GM21381 (cell line): ENCODE measurements around the gene PCBP3.

ENCODE experiments used
- ATAC-seq: cut with Tn5 transposase; IDR thresholded peaks from one replicate; pipeline ENCODE4 v1.9.1; 2021; ENCODE audit warnings: mild to moderate bottlenecking, moderate library complexity; ENCODE audit not compliant: unreplicated experiment

PCBP3 gene

DNA sequence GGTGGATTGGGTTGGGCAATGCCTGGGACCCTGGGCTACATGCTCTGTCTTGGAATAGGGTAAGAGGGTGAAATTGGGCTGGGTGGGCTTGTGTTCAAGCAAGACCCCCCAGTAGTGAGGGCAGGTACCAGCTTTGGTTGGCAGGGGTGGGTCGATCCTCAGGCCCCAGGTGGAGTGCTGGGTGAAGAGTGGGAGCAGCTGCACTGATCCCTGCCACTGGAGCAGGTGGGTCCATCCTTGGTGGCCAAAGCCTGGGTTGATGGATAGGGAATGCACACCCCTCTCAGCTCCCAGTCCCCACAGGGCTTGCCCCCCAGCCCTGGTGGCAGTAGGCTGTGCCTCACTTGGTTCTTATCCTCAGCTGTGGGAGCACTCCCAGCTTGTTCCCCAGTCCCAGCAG is 135.2 kb downstream of the PCBP3 start:
- ATAC-seq, result no peak

DNA sequence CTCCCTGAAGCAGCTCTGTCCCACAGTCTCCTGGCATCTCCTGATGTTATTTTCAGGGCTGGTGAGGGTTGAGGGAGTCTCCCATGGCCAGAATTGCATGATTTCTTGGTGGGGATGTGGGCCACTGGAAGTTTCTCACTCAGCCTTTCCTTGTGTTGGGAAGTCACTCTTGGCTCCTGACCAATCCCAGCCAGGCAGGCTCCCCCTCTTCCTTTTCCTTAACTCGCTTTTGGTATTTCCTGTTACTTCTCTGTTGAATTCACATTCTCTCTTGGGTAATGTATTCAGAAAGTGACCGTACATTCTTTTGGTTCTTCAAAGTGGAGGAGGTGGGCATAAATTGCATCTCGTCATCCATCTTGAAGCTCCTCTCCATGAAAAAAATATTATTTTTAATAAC is 135.7 kb downstream of the PCBP3 start:
- ATAC-seq, result no peak

DNA sequence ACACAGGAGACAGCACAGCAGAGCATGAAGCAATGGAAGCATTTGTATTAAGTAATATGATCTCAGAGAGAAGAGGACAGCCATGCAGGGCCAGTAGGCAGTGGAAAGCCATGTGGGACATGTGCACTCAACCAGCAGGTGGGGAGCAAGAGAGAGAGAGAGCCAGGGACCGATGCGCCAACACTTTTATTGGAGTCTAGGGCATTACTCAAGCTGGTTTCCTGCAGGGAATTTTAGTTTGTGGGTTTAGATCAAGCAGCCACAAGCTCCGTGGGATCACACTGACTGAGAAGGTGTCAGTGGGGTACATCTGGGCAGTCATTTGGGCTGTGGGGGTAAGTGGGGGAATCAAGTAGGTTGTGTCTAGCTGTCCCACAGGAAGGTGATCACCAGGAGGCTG is 137.1 kb downstream of the PCBP3 start:
- ATAC-seq, result no peak

DNA sequence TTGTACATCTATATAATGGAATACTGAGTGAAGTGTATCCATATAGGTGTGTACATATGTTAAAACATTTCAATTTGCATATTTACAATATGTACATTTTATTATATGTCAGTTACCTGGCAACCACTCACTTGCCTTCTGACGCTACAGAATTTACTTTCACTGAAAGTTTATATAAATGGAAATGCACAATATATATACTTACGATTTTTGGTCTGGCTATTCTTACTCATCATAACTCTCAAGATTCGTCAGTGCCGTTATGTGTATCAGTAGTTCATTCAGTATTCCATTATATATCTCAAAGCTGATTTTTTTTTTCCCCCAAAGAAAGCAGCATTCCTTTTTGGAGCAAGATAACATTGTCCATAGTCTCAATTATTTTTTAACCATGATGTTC is 138.2 kb downstream of the PCBP3 start:
- no peak for ATAC-seq

DNA sequence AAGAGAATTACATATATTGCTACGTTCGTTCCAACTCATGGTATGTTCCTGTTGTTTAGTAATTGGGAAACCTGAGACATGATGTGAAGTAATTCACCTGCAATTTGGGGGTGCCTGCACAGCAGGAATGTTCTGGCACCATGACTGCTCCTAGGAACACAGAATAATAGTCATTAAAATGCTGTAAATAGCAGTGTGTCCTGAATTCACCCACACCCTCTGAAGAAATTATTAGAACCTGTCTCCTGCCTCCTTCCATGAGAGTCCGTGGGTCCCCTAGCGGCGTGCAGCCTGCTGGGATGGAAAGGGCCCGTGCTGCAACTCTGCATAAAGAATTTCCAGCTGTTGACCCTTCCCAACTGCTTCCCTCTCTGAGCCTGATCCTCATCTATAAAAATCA is 143.1 kb downstream of the PCBP3 start:
- no peak for ATAC-seq

GRCh38 chr21:45787371-45787770 is 143.8 kb downstream of the PCBP3 start:
- no peak for ATAC-seq

- ATAC-seq, result no peak
These were observed 144.7 kb downstream of the PCBP3 start for GRCh38 chr21:45788198-45788597.

DNA sequence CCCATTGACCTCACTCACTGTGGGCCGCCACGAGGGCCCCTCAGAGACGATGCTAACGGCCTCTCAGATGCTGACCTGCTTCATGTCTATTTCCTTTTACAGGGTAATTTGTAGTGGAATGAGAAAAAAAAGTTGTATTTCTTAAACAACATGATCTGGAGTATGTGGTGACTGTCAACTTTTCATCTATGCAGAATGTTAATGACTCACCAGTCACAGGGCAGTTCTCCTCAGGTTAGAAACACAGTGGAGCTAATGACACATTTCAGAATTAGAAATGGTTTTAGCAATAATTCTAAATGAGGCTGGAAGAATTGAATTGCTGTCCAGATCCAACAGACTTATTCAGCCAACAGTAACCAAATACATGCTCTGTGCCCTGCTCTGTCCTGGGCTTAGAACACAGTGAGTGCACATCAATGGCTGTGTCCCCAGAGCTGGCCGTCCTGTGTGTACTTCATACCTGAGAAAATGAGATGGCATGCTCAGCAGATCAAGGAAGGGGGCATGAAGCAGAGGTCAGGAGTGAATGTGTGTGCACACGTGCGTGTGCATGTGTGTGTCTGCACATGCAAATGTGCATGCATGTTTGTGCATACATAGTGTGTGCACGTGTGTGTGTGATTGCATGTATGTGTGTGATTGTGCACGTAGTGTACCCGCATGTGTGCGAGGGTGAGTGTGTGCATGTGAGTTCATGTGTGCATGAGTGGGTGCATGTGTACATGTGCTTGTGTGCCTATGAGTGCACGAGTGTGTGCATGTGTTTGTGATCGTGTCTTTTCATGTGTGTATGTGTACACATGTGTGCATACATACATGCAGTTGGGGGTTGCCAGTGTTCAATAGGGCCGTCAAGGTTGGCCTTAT is 145.3 kb downstream of the PCBP3 start:
- ATAC-seq, result no peak

- ATAC-seq, result no peak
These were observed 146.9 kb downstream of the PCBP3 start for GRCh38 chr21:45790427-45790826.

DNA sequence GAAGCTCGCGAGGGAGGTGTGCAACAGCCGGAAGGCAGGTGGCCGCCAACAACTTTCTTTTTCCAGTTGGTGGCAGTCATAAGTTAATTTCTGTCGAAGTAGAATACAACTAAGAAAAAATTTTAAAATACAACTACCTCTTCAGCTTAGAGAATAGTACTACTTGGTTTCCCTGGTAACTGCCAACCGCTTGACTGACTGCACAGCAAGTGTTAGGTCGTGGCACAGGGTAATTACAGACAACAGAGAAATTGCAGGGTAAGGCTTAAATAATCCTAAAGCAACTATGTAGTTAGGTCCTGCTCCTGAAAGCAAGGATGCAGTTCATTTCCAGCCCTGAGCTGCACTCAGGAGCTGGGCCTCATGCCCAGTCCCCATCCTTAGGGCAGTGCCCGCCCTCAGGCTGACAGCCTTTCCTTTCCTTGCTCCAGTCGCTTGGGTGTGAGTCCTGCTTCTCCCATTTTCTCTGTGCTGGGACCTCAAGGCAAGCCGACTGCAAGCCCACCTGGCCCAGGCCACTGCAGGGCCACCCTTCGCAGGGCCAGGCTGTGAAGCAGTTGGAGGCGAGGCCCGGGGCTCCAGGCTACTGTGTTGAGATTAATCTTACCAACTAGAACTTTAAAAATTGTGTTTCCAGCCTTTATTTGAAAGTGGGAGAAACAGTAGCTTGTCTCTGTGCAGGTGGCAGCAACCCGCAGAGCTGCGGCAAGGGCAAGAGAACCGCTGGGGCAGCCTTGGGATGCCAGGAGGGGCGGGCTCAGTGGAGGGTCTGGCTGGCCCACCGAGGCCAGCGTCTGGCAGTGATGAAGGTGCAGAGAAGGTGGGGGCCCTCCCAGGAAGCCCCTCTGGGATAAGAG is 148.3 kb downstream of the PCBP3 start:
- no peak for ATAC-seq

- ATAC-seq, result no peak
These were observed 149.3 kb downstream of the PCBP3 start for GRCh38 chr21:45792682-45793383.

- ATAC-seq, result no peak
These were observed 150.5 kb downstream of the PCBP3 start for GRCh38 chr21:45794027-45794426.

DNA sequence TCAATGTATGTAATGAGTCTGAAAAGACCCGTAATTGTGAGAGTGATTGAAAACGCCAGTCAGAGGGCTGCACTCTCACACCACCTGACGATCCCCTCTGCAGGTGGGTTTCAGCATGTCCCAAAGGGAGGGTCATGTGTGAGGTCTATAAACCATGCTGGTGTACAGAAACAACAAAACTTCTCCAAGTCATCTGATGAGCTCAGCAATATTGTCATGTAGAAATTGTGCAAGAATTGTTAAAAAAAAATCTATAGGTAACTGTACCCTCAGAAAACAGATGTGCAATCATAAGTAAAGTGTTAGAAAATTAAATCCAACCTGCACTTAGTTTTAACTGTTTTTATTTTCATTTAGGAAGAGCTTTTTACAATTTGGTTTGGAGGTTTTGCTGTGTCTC is 152.5 kb downstream of the PCBP3 start:
- no peak for ATAC-seq

GRCh38 chr21:45797338-45797737 is 153.8 kb downstream of the PCBP3 start:
- ATAC-seq, result no peak

GRCh38 chr21:45799765-45800338 is 156.3 kb downstream of the PCBP3 start:
- no peak for ATAC-seq

GRCh38 chr21:45800339-45801080 is 157.0 kb downstream of the PCBP3 start:
- no peak for ATAC-seq

DNA sequence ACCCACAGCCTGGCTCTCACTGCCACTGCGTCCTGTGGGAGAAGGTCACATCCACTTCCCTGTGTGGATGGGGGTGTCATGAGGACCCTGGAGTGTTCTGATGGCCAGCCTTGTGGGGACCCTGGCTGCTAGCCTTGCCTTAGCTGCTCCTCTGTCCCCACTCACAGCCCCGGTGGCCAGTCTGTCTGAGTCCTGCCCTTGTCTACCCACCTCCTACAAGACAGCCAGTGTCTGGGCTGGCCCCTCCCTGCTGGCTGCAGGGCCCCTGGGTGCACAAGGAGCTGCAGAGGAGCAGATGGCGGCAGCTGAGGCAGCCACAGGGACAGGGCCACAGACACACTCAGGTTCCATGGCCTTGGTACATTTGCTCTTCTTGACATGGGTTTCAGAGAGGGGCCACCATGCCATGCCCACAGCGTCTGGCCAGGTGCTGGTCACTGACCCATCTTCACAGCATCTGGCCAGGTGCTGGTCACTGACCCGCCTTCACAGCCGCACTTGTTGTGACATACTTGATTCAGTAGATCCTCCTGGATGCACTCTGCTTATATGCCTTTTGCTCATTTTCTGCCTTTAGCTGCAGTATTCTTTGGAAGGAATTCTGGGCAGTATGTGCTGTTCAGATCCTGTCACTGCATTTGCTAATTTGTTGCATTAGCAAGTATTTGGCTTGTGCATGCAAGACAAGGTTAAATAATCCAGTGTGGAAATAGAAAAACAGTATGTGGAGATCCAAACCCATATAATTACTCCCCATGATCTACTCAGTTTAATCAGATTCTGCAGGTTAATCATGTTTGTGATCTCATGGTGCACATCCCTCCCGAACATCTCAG is 157.8 kb downstream of the PCBP3 start:
- ATAC-seq, result no peak

DNA sequence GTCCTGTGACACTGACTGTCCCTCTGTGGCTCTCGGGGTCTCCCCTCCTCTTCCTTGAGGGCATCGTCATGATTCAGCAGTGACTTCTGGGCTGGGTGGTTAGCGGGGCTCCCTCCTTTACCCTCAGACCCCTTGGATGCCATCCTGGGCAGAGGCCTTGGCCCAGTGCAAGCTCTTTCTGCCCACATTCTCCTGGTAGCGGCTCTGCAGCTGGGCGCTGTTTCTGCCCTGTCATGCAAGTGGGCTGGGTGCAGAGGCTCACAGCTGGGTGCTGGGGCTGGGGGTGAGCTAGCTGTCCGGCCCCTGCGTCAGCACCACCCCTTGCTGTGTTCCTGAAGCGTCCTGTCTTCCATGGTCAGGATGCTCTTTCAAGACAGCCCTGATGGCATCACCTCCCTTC is 158.5 kb downstream of the PCBP3 start:
- no peak for ATAC-seq

DNA sequence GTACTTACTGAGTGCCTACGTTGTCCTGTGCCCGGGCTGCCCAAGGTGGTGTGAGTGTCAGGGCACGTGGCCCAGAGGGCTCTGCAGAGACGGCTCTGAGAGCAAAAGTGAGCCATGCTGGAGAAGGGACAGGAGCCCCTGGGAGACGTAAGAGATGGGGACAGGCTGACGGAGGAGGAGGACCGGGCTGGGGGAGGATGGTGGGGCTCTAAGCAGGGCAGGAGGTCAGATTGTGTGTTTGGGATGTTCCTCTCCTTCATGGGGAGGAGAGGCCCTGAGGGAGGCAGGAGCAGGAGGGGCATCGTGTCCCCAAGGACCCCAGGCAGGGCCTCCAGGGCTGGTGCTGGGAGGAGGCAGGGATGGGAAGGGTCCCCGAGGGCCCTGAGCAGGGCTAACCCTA is 158.9 kb downstream of the PCBP3 start:
- ATAC-seq, result no peak
